NOMO-1 treated with dmso at 0.1 percent for 144 hours (cell line): Measurements from ENCODE around the gene BYSL.
A peak's percentile ranks its signal among the peaks of the same experiment; 100 is the strongest.

Experiments used
- DNase-seq: peaks from one replicate; lab custom pipeline; 2025; ENCODE audit not compliant: unreplicated experiment; lab: John Stamatoyannopoulos, UW

Gene BYSL

DNA sequence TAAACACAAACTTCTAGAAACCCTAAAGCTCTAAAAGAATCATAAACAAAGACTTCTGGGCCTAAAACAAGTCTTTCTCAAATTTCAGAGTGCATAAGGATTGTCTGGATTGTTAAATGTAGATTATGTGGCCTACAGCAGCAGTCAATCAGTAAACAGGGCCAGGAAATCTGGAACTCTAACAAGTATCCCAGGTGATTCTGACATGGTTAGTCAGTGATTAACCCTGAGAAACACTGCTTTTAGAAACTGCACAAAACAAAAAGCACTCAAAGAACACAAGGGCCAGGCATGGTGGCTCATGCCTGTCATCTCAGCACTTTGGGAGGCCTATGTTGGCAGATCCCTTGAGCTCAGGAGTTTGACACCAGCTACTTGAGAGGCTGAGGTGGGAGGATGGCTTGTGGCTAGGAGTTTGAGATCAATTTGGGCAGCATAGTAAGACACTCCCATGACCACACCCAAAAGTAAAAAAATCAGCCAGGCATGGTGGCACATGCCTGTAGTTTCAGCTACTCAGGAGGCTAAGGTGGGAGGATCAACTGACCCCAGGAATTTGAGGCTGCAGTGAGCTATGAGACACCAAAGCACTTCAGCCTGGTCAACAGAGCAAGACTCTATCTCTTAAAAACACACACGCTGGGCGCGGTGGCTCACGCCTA is 6.3 kb upstream of the BYSL start:
- no peak for DNase-seq

DNA sequence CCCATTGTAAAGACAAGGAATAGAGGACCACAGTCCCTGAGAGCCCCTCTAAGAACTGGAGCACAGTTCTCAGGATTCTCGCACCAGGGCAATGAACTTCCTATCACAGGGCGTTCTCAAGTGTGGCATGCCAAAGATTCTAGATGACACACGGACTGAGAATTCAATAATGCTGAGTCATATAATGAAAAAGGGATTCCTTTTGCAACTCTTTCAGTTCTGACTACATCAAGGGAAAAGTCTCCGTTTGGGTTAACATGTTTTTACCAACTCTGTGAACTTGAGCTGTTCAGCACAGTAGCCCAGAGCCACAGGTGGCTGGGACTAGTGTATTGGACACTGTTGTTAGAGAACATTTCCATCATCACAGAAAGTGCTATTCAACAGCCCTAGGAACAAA is 3.8 kb upstream of the BYSL start:
- no peak for DNase-seq

DNA sequence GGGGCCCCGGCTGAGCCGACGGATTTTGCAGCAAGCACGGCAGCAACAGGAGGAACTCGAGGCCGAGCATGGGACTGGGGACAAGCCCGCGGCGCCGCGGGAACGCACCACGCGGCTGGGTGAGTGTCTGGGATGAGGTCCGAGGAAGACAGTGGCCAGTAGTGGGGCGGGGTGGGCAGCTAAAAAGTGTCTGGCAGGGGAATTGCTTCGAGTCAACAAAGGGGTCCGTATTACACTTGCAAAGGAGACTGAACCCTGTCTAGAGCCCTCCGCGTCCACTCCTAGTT is 356 bp downstream of the BYSL start:
- peak; percentile 48 for DNase-seq

DNA sequence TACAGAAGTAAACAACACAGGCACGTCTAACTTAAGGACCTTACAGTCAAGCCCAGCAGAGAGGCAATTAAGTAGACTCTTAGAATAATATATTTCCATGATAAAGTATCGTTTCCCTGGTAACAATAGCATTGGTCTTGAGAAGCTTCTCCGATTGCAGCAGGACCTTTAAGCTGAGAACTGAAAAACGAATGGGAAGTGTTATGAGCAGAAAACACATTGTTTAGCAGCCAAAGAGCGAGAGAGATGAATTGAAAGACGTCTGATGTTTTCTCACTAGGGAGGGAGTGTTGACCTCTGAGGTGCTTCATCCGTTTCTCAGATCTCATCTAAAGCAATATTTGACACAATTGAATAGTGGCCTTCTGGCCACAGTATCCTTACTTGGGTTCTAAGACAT is 855 bp downstream of the BYSL start:
- DNase-seq, result no peak

DNA sequence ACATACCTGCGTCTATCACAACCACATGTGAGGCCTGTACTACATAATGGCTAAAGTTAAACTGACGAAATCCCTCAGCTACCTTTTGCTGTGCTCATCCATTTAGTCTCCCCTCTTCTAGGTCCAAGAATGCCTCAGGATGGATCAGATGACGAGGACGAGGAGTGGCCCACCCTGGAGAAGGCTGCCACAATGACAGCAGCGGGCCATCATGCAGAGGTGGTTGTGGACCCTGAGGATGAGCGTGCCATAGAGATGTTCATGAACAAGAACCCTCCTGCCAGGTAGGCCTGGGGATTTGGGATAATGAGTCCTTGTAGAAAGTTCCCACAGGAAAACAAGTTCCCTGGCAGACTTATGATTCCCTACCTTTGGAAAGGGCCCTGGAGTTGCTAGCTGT is 6.0 kb downstream of the BYSL start:
- no peak for DNase-seq

DNA sequence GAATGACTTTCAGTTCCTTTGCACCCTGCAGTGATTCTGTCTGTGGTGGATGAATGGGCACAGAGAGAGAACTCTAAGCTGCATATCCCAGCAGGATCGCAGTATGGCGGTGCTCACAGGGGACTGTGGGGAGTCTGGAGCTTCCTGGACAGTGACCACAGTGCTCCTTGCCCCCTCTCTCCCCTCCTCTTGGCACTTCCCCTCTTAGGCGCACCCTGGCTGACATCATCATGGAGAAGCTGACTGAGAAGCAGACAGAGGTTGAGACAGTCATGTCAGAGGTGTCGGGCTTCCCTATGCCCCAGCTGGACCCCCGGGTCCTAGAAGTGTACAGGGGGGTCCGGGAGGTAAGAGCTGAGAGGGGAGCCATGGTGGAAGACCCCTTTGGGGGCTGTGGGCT is 8.6 kb downstream of the BYSL start:
- no peak for DNase-seq

DNA sequence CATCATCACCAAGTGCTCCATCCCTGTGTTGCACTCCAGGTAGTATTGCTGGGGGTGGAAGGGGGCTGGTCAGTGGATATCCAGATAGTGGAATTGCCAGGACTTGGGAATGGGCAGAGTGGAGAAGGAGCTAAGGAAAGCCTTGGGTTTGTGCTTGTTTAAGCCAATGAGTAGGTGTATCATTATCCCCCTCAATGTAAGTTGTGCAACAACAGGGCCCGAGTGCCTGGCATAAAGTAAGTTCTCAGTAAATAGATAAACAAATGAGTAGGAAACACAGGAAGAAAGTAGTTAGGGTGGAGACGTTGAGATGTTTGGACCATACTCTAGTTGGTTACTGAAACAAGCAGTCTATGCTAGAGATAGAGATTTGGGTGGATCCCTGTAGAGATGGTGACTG is 10.5 kb downstream of the BYSL start:
- no peak for DNase-seq

DNA sequence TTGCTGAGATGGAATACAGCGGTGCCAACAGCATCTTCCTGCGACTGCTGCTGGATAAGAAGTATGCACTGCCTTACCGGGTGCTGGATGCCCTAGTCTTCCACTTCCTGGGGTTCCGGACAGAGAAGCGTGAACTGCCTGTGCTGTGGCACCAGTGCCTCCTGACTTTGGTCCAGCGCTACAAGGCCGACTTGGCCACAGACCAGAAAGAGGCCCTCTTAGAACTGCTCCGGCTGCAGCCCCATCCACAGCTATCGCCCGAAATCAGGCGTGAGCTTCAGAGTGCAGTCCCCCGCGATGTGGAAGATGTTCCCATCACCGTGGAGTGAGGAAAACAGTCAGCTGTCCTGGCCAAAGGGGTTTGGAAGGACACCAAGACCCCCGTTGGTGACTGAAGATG is 11.1 kb downstream of the BYSL start:
- no peak for DNase-seq

DNA sequence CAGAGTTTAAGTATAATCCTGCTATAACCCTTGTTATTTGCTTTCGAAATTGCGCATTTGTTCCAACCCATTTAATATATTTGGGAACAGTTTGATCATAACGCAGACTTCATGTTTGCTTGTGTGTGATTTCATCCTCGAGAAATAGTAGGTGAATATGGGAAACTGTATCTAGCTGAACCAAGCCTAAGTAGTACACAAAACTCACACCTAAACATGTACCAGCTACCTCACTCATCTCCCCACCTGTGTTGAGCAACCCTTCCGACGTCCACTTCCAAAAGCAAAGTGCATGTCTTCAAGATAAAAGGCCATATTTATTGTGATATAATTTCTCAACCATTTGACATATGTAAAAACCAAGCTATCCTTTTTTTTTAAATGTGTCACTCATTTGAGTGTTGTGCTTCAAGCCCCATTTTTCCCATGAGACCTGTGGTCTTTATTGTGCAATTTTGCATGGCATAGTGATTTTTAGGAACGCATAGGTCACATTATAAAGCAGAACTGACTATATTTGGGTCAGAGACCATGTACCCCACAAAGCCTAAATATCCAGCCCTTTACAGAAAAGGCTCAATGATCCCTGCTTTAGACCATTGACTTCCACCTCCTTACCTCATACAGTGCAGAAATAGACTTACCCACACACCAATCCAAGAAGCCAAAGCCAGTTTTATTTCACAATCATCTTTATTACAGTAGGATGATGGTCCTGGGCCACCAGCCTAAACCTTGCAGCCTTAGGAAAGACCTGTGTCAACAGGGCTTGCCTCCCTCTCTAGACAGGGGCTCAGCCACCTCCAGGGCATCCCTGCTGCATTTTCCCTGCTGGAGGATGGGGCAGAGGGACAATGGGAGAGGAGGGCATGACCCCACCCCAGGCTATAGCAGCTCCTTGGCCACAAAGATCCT is 13.2 kb downstream of the BYSL start:
- DNase-seq, result no peak

DNA sequence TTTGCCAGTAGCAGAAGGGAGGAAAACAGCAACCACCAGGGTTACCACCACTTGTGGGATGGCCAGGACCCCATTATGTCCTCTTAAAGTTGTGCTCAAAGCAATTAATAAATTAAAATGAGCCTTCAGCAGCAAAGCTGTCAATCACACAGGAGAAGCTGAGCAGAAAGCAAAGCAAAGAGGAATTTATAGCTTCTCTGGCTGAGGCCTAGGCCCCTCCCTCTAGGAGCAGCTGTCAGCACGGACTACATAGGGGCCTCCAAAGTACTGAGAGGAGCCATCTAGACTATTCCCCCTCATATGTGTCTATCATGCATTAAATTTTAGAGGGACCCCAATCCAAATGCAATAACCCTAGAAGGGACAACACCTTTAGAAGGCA is 13.9 kb downstream of the BYSL start:
- DNase-seq, result no peak

DNA sequence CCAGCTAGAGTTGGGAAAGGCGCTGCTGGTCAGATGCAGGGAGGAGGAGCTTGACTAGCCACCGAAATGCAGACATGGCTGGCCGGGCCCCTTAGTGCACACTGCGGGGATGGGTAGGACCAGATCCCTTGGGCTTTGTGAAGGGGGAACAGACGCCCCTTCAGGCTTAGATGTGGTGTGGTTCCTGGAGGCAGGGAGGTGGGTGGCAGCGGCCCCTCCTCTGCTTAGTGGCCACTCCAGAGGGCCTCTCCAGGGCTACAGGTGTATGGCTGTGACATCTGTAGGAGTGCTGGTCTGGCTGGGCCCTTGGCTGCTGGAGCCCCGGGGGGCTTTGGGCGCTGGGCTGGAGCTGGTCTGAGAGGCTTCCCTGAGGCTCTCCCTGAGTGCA is 14.4 kb downstream of the BYSL start:
- no peak for DNase-seq

DNA sequence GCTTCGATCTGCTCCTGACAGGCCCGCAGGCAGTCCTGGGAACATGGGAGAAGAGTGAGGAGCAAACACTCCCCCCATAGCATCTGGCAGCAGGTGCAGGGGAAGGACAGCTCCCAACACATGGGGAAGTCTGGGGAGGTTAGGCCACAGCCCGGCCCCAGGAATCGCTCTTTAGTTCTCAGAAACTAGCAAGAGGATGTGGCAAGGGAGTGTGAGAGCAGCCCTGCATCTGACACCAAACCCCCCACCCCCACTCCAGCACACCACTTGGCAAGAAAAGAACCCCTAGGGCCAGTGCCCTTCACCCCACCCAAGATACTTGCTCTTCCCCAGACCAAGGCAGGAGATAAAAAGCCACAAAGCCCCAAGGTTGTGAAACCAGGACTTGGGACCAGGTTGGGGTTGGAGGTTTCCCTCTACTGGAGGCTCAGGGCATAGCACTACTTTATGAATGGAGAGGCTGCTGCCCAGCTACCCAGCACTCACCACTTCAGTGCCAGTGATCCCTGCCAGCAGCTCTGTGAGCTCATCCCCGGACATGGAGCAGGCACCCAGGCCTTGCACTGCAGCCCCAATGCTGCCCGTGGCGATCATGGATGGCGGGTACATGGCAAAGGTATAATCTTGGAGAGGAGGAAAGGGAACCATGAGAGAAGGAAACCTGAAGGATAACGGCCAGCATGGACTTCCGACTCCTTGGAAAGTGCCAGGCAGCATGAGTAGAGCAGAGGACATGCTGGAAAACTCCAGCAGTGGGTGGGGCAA is 15.0 kb downstream of the BYSL start:
- peak; percentile 92 for DNase-seq

DNA sequence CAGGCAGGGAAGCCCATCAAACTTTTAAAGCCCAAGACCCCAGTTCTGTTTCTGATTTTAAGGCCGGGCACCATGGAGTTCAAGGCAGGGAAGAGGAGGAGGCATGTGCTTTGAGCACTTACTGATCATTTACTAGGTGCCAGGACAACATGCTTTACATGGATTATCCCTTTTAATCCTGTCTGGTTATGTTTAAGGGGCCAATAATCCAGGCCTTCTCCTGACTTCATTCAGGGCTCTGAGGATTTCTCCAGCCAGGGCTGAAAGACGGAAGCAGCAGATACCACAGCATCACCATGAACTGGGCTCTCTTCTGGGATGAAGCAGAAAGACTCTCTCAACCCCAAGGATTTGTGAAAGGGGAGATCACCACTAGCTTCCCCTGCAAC is 16.2 kb downstream of the BYSL start:
- no peak for DNase-seq

DNA sequence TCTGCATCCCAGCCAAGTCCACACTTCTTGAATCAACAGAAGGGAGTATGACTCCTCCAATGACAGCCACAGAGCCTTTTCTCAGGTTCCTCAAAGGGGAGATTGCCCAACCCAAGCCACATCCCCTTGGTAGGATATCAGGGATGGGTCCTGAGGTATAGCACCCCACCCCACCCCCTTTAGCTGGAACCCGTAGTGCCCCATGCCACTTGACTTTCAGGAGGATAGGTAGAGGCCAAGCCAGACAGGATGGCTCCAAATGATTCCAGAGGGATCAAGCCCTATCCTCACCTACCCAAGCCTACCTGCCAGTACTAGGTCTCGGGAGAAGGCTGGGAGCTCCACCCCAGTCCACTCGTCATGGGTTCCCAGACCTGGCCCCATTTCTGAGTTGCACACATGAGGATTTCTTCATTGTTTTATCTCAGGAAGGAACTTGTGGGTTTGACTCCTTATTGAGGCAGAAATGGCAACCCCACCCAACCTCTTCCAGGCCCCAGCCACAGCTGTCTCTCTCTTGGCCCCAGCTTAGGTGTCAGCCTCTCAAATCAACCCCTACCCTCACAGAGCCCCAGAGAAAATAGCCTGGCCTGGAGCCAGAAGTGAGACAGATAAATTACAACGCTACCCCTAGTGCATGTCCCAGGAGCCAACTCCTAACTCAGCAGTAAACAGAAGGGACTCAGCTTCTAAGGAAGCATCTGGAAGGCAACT is 16.7 kb downstream of the BYSL start:
- DNase-seq, result peak; percentile 89

DNA sequence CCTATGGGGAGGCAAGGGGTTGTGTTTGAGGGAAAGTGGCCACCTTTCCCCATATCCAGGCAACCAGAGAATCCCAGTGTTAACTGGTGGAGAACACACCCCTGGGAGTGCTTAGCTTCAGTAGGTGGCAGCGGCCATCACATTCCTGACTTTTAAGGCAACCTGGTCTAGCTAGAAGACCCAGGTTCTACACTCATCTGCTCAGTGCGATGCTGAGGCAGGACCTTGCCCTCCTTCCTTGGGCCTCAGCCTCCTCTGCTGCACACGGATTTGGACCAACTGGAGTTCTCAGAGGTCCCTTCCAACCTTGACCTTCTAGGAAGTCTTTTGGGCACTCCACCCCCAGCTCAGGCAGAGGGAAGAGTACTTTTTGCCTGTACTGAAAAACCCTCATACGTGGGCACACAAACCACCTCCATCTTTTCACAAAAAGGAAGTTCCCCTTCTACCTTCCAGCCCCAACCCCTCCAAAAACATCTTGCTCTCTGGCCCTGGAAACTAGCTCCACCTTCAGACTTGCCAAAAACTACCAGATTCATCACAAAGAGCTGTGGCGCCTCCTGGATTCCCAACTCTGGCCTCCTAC is 17.4 kb downstream of the BYSL start:
- no peak for DNase-seq

DNA sequence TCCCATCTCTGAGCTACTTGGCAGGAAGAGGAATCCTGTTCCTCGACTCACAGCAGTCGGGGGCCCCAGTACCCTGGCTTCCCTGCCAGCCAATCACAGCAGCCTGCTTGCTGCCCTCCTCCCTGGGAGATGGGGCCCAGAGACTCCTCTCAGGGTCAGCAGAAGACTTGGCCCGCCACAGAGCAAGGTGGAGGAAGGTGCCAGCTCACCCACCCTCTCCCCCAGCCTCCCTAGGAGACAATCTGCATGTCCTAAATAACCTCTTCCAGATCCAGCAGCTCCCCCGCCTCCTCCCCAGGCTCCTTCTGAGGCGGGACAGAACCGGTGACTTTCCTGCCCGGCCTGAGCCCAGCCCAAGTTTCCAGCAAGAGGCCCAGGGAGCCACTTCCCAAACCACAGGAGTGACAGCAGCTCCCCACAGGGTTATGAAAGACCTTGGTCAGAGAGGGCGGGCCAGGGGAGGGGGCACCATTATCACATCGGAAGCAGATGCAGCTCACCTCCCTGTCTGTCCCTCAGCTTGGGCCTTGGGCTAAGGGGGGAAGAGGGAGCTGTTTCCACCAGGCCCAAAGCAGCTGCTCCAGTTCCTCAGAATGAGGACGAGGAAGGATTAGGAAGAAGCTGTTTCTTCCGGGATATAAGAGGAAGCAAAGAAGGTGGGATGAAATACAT is 18.0 kb downstream of the BYSL start:
- peak; percentile 89 for DNase-seq

DNA sequence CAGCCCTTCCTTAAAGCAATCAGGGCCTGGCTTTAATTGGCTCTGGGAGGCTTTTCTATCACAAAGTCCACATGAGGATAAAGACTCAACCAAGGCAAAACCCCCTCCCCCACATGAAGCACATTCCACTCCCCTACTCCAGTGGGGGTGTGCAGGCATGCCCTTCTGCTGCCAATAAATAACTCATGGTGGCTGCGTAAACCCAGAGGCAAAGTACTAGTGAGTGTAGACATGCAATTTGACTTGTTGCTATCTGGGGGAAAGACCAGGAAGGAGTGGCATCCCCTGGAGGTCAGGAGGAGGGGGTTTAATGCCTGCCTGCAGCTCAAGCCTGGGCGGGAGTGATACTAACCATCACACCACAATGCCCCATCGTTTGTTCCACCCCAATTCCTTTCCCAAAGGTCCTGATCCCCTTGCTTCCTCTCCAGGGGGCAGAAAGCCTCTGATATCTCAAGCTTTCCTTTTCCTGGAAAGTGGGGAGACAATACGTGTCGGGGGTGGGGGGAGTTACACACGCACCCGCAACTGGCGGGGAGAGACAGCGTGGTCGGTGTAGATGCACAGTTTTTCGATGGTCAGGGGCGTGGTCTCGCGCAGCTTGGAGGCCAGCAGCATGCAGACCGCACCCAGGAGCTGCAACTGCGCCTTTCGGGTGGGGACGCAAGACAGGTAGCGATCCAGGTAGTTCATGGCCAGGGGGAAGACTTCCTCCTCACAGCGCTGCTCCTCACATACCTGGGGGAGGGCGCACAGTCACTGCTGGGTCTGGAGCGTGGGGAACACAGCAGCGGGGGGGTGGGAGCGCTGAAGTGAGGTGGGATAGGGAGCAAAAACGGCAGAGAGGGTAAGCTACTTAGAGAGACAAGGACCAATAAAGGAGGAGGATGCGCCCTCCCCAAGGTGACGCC is 18.8 kb downstream of the BYSL start:
- peak; percentile 32 for DNase-seq

DNA sequence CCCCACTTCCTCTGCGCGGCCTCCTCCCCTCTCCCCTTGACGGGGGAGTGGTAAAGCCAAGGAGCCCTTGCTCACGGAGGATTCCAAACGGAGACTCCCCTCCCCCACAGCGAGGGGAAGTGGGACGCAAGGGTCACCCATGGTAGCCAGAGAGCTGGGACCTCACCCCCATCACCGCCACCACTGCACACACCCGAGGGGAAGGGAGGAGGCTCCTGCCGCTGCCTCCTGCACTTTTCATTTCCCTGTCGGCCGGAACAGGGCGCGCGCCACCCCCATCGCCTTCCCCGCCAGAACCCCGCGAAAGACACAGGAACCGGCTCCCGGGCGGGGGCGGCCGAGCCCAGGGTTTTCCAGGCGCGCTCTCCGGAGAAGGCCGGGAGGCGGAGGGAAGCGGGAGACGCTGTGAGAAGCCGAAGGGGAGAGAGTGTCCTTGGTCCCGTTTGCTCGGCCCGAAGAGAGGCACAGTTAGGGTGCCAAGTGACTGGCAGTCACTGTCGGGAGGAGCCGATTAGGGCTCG is 19.5 kb downstream of the BYSL start:
- DNase-seq, result peak; percentile 42
